IMR-90 (cell line): ENCODE data around the gene NCSTN. TPM values are rescaled to one million over a fixed set of nuclear protein-coding genes. Genes with fewer than 3 reads are reported as not detected.

ENCODE experiments used
- ATAC-seq: fragments of 200-7000 bp; cut with Tn5 transposase; 2 replicates; pipeline ENCODE4 v1.9.1; 2020; ENCODE audit warnings: low read depth, mild to moderate bottlenecking, moderate library complexity
- BruUV-seq: library from RNA; stranded (reverse); fragments of 400-500 nt; replicated peaks from 2 replicates; lab custom pipeline; 2021; lab: Mats Ljungman, UMichigan
- CTCF ChIA-PET: fragments of 300-600 bp; formaldehyde crosslinking; extraction: SDS; loops from one replicate; lab custom pipeline; 2021; ENCODE audit warnings: antibody characterized with exemption; lab: Yijun Ruan, JAX
- POLR2A ChIA-PET: fragments of 300-600 bp; sonication (Branson Sonifier 250); formaldehyde crosslinking; loops from one replicate; lab custom pipeline; 2022; ENCODE audit warnings: antibody characterized with exemption; ENCODE audit not compliant: unreplicated experiment; lab: Charles Lee
- DNase-seq: peaks from one replicate; pipeline ENCODE4 v3.0.0; 2013
- H2AFZ ChIP-seq: replicated peaks from 2 replicates; pipeline ENCODE3; 2013; ENCODE audit warnings: low read length, mild to moderate bottlenecking; ENCODE audit not compliant: poor library complexity
- H2AK5ac ChIP-seq: 2 replicates; pipeline ENCODE4 v1.6.1; 2013; ENCODE audit warnings: low read depth, low read length, inconsistent platforms
- H2AK9ac ChIP-seq: replicated peaks from 2 replicates; pipeline ENCODE3; 2013; ENCODE audit warnings: mild to moderate bottlenecking, low read depth, low read length, moderate library complexity; ENCODE audit not compliant: poor library complexity
- H2BK120ac ChIP-seq: 2 replicates; pipeline ENCODE4 v1.6.1; 2013; ENCODE audit warnings: low read depth, low read length, inconsistent platforms
- H2BK15ac ChIP-seq: 3 replicates; pipeline ENCODE4 v1.6.1; 2013; ENCODE audit warnings: low read depth, low read length, inconsistent platforms
- H2BK20ac ChIP-seq: 2 replicates; pipeline ENCODE4 v1.6.1; 2013; ENCODE audit warnings: low read depth, mild to moderate bottlenecking, inconsistent platforms, low read length, moderate library complexity
- H2BK5ac ChIP-seq: 2 replicates; pipeline ENCODE4 v1.6.1; 2013; ENCODE audit warnings: mild to moderate bottlenecking, low read depth, low read length, inconsistent platforms; ENCODE audit not compliant: poor library complexity, severe bottlenecking
- H3K14ac ChIP-seq: replicated peaks from 2 replicates; pipeline ENCODE4 v1.6.1; 2013; ENCODE audit warnings: low read depth, low read length, inconsistent platforms
- H3K18ac ChIP-seq: 2 replicates; pipeline ENCODE4 v1.6.1; 2013; ENCODE audit warnings: low read depth, low read length, control low read depth
- H3K23ac ChIP-seq: 2 replicates; pipeline ENCODE4 v1.6.1; 2013; ENCODE audit warnings: low read depth, low read length, inconsistent platforms
- H3K27ac ChIP-seq: 2 replicates; pipeline ENCODE4 v1.5.1; 2013; ENCODE audit warnings: mild to moderate bottlenecking, control low read depth, low read length; ENCODE audit not compliant: insufficient read depth
- H3K27me3 ChIP-seq: 2 replicates; pipeline ENCODE4 v1.6.1; 2013; ENCODE audit warnings: low read length; ENCODE audit not compliant: control insufficient read depth, insufficient read depth
- H3K36me3 ChIP-seq: 2 replicates; pipeline ENCODE4 v1.6.1; 2013; ENCODE audit warnings: low read length, mixed read lengths; ENCODE audit not compliant: control insufficient read depth, insufficient read depth
- H3K4ac ChIP-seq: 2 replicates; pipeline ENCODE4 v1.6.1; 2013; ENCODE audit warnings: low read depth, low read length, inconsistent platforms
- H3K4me1 ChIP-seq: 2 replicates; pipeline ENCODE4 v1.6.1; 2013; ENCODE audit warnings: low read length, mixed read lengths; ENCODE audit not compliant: control insufficient read depth, insufficient read depth
- H3K4me2 ChIP-seq: 2 replicates; pipeline ENCODE4 v1.6.1; 2013; ENCODE audit warnings: low read depth, mild to moderate bottlenecking, control low read depth, low read length, moderate library complexity
- H3K4me3 ChIP-seq: 2 replicates; pipeline ENCODE4 v1.5.1; 2013; ENCODE audit warnings: low read depth, mild to moderate bottlenecking, control low read depth, low read length, moderate library complexity; ENCODE audit not compliant: insufficient read depth
- H3K56ac ChIP-seq: 2 replicates; pipeline ENCODE4 v1.6.1; 2013; ENCODE audit warnings: low read length, inconsistent platforms; ENCODE audit not compliant: insufficient read depth; ENCODE audit errors: extremely low read depth
- H3K79me1 ChIP-seq, 2 experiments: 2 replicates each; pipeline ENCODE4 v1.6.1; 2013; ENCODE audit warnings: low read length in 2 of 2, inconsistent platforms in 1 of 2, low read depth in 1 of 2
- H3K9ac ChIP-seq: 2 replicates; pipeline ENCODE4 v1.6.1; 2013; ENCODE audit warnings: low read depth, low read length, control low read depth
- H3K9me1 ChIP-seq: 2 replicates; pipeline ENCODE4 v1.6.1; 2013; ENCODE audit warnings: low read length, inconsistent platforms; ENCODE audit not compliant: insufficient read depth
- H3K9me3 ChIP-seq: 2 replicates; pipeline ENCODE4 v1.6.1; 2013; ENCODE audit warnings: low read length; ENCODE audit not compliant: control insufficient read depth, insufficient read depth
- H4K20me1 ChIP-seq: 2 replicates; pipeline ENCODE4 v1.6.1; 2013; ENCODE audit warnings: low read length, inconsistent platforms; ENCODE audit not compliant: insufficient read depth
- H4K5ac ChIP-seq: 2 replicates; pipeline ENCODE4 v1.6.1; 2013; ENCODE audit warnings: mild to moderate bottlenecking, low read depth, low read length, control low read depth
- H4K8ac ChIP-seq, 2 experiments: 2 replicates each; pipeline ENCODE4 v1.6.1; 2013; ENCODE audit warnings: low read depth in 2 of 2, low read length in 2 of 2, control low read depth in 1 of 2, inconsistent platforms in 1 of 2
- H4K91ac ChIP-seq: 2 replicates; pipeline ENCODE4 v1.6.1; 2013; ENCODE audit warnings: low read depth, low read length, inconsistent platforms; ENCODE audit not compliant: insufficient read depth
- BHLHE40 ChIP-seq: fragments of 150-350 bp; IDR thresholded peaks from 2 replicates; pipeline ENCODE4 v1.6.1; 2016; ENCODE audit warnings: mild to moderate bottlenecking, low read depth, low read length
- CEBPB ChIP-seq: IDR thresholded peaks from 2 replicates; pipeline ENCODE4 v1.6.1; 2012; ENCODE audit warnings: low read depth, low read length, improper control_type of control experiment
- FOS ChIP-seq: fragments of 150-350 bp; IDR thresholded peaks from 2 replicates; pipeline ENCODE4 v1.6.1; 2016; ENCODE audit warnings: low read depth, low read length
- WGBS, 2 experiments: methylation state at CpG; one replicate each; pipeline versions ENCODE4 v1.1.5 to v1.1.7; 2013; ENCODE audit warnings: missing lambda C conversion rate in 2 of 2; ENCODE audit not compliant: insufficient read length in 1 of 2; ENCODE audit errors: extremely low coverage in 2 of 2; 5-methylcytosine and 5-hydroxymethylcytosine counted together
- dilution Hi-C: fragments of 300-500 bp; cut with HindIII; formaldehyde crosslinking; loops from one replicate; pipeline ENCODE4 v1.14.3; 2018; ENCODE audit warnings: low sequenced_read_pairs; ENCODE audit not compliant: unreplicated experiment
- in situ Hi-C: fragments of 300-500 bp; cut with MboI; formaldehyde crosslinking; loops from 3 replicates; pipeline ENCODE4 v1.14.3; 2019; ENCODE audit warnings: low sequenced_read_pairs, inconsistent platforms, mixed read lengths
- intact Hi-C: fragments of 100-400 bp; cut with micrococcal nuclease; formaldehyde crosslinking; loops from 2 replicates; pipeline ENCODE4 v1.10.0; 2022
- polyA plus RNA-seq, 3 experiments: library from polyadenylated mRNA; depleted of rRNA; stranded (reverse); fragments of >200 nt; gene quantifications; 2 replicates each; pipeline ENCODE4 v1.2.3, GENCODE V29; 2012; ENCODE audit warnings: low replicate concordance in 1 of 3
- total RNA-seq: library from RNA; depleted of rRNA; stranded (reverse); fragments of >200 nt; gene quantifications from 2 replicates; pipeline ENCODE4 v1.2.3, GENCODE V29; 2012

NCSTN gene
- total and polyA plus RNA-seq, 2 of the 4 experiments (the other 2 are of a cell fraction): 60.2 to 182 TPM

GRCh38 chr1:160402001-160402795 lies 59.0 kb downstream of the NCSTN start (continued):
- TF ChIP-seq FOS: no peak

GRCh38 chr1:160403244-160403643 lies 60.1 kb downstream of the NCSTN start:
- intact Hi-C loops: no loop called here
- Histone ChIP-seq H4K8ac (no peak overlapping the region), H3K4me3 (no peak overlapping the region), H3K9me3 (no peaks in the 10 kb centered on the region), H3K4ac (no peak overlapping the region), H3K79me1 (no peaks in the 10 kb centered on the region), H2BK5ac (no peak overlapping the region), H2BK15ac (no peak overlapping the region), H3K27me3 (peaks cover 28% of the 10 kb centered on the region), H3K4me1 (no peaks in the 10 kb centered on the region), H3K27ac (no peak overlapping the region), H2BK120ac (no peak overlapping the region), H3K4me2 (no peak overlapping the region), H2AK9ac (no peak overlapping the region), H3K9me1 (peaks cover 5% of the 10 kb centered on the region; the same call in 1 of the 2 replicates), H2BK20ac (no peak overlapping the region), H3K23ac (no peak overlapping the region), H4K5ac (no peak overlapping the region), H4K91ac (no peak overlapping the region), H2AK5ac (no peak overlapping the region), H3K14ac (no peak overlapping the region), H3K56ac (no peak overlapping the region), H3K18ac (no peak overlapping the region), H3K36me3 (no peaks in the 10 kb centered on the region), H2AFZ (no peak overlapping the region), H4K20me1 (no peaks in the 10 kb centered on the region), H3K9ac (no peak overlapping the region)
- WGBS, 2 experiments: no CpG with 5 or more reads among the region's 3 CpGs
- in situ Hi-C loops: no loop called here
- ATAC-seq: no peak
- DNase-seq: no peak
- BruUV-seq: no TSS peak
- ChIA-PET CTCF (no interaction called here), POLR2A (no interaction called here)
- dilution Hi-C loops: no loop called here
- no peak for TF ChIP-seq CEBPB
- no peak for TF ChIP-seq BHLHE40
